WERI-Rb-1 (cell line): ENCODE measurements around the gene ZNF234.
"Not testable (repeated sequence)": the region's sequence is repeated elsewhere in the genome, so short reads cannot be mapped to it uniquely, and the experiment has no call there.

Experiments used
- DNase-seq: peaks from one replicate; pipeline ENCODE4 v3.0.0-alpha.2; 2020
- H3K27ac ChIP-seq: fragments of 250-450 bp; sonication (Bioruptor Pico); 2 replicates; pipeline ENCODE4 v1.5.1; 2020; ENCODE audit warnings: mild to moderate bottlenecking, moderate library complexity
- H3K27me3 ChIP-seq: fragments of 250-450 bp; sonication (Bioruptor Pico); 2 replicates; pipeline ENCODE4 v1.5.1; 2021; ENCODE audit warnings: mild to moderate bottlenecking, low read depth, moderate library complexity; ENCODE audit not compliant: insufficient read depth, severe bottlenecking
- H3K36me3 ChIP-seq: fragments of 250-450 bp; sonication (Bioruptor Pico); 2 replicates; pipeline ENCODE4 v1.5.1; 2020; ENCODE audit warnings: mild to moderate bottlenecking, moderate library complexity
- H3K4me3 ChIP-seq: 2 replicates; pipeline ENCODE4 v1.5.1; 2011; ENCODE audit warnings: low read depth, mild to moderate bottlenecking, control low read depth, low read length
- H3K9me3 ChIP-seq: fragments of 250-450 bp; sonication (Bioruptor Pico); 2 replicates; pipeline ENCODE4 v1.5.1; 2021; ENCODE audit warnings: mild to moderate bottlenecking, moderate library complexity; ENCODE audit not compliant: severe bottlenecking
- CTCF ChIP-seq: IDR thresholded peaks from 2 replicates; pipeline ENCODE4 v1.5.1; 2011; ENCODE audit warnings: low read depth, mild to moderate bottlenecking, control low read depth, inconsistent platforms, low read length

ZNF234 gene

GRCh38 chr19:44192127-44192526 is 50.8 kb downstream of the ZNF234 start:
- DNase-seq: no peak
- Histone ChIP-seq H3K36me3 (no peaks in the 10 kb centered on the region), H3K4me3 (no peak overlapping the region), H3K27ac (no peak overlapping the region), H3K27me3 (no peaks in the 10 kb centered on the region), H3K9me3 (no peaks in the 10 kb centered on the region)
- no peak for TF ChIP-seq CTCF

- H3K27ac ChIP-seq: no peak overlapping the region
- no peaks in the 10 kb centered on the region for H3K27me3 ChIP-seq
- H3K36me3 ChIP-seq: no peaks in the 10 kb centered on the region
- no peak for DNase-seq
- TF ChIP-seq CTCF: no peak
- no peaks in the 10 kb centered on the region for H3K9me3 ChIP-seq
- no peak overlapping the region for H3K4me3 ChIP-seq
These were observed 55.4 kb downstream of the ZNF234 start for GRCh38 chr19:44196772-44197171.

- no peak for TF ChIP-seq CTCF
- Histone ChIP-seq H3K27me3 (no peaks in the 10 kb centered on the region), H3K36me3 (no peaks in the 10 kb centered on the region), H3K27ac (no peak overlapping the region), H3K4me3 (no peak overlapping the region), H3K9me3 (peaks cover 7% of the 10 kb centered on the region)
- DNase-seq: no peak
These were observed 61.1 kb downstream of the ZNF234 start for GRCh38 chr19:44202470-44202869.

GRCh38 chr19:44202974-44203373 is 61.6 kb downstream of the ZNF234 start:
- H3K27ac ChIP-seq: no peak overlapping the region
- H3K36me3 ChIP-seq: no peaks in the 10 kb centered on the region
- H3K4me3 ChIP-seq: no peak overlapping the region
- H3K9me3 ChIP-seq: peaks cover 7% of the 10 kb centered on the region
- DNase-seq: no peak
- no peak for TF ChIP-seq CTCF
- H3K27me3 ChIP-seq: no peaks in the 10 kb centered on the region

GRCh38 chr19:44203877-44204276 is 62.5 kb downstream of the ZNF234 start:
- not testable (repeated sequence) for H3K4me3 ChIP-seq, H3K36me3 ChIP-seq, H3K9me3 ChIP-seq, H3K27me3 ChIP-seq, DNase-seq, H3K27ac ChIP-seq

- no peak overlapping the region for H3K27ac ChIP-seq
- H3K9me3 ChIP-seq: peaks cover 7% of the 10 kb centered on the region
- no peaks in the 10 kb centered on the region for H3K27me3 ChIP-seq
- DNase-seq: no peak
- no peak for TF ChIP-seq CTCF
- no peaks in the 10 kb centered on the region for H3K36me3 ChIP-seq
- H3K4me3 ChIP-seq: no peak overlapping the region
These were observed 63.4 kb downstream of the ZNF234 start for GRCh38 chr19:44204772-44205171.
